GM12878 (cell line): ENCODE results near the gene ABL1. TPM values are rescaled to one million over a fixed set of nuclear protein-coding genes. Genes with fewer than 3 reads are reported as not detected.

Experiments
- BACH1 ChIP-seq: fragments of 450-650 bp; IDR thresholded peaks from 2 replicates; pipeline ENCODE4 v1.6.1; 2017; ENCODE audit warnings: mild to moderate bottlenecking, borderline replicate concordance
- BCL11A ChIP-seq: IDR thresholded peaks from 2 replicates; pipeline ENCODE4 v1.6.1; 2011; ENCODE audit warnings: low read depth, low read length
- CBX3 ChIP-seq: fragments of 200-600 bp; sonication (generic); IDR thresholded peaks from 2 replicates; pipeline ENCODE4 v1.6.1; 2016; ENCODE audit warnings: low read depth, borderline replicate concordance
- CEBPB ChIP-seq, 2 experiments: fragments of 150-350 bp in 1 of 2; IDR thresholded peaks; 2 replicates each; pipeline ENCODE4 v1.6.1; 2012 to 2014; ENCODE audit warnings: low read depth in 2 of 2, low read length in 2 of 2, borderline replicate concordance in 1 of 2, inconsistent platforms in 1 of 2
- EED ChIP-seq: sonication (generic); IDR thresholded peaks from 2 replicates; pipeline ENCODE4 v1.6.1; 2016; ENCODE audit warnings: antibody characterized with exemption, low read depth
- ETV6 ChIP-seq, 2 experiments: fragments of 450-650 bp in 1 of 2; IDR thresholded peaks in 1 of 2; conservative IDR thresholded peaks in 1 of 2; 2 replicates each; pipeline ENCODE4 v1.6.1; 2014; ENCODE audit warnings: antibody characterized with exemption in 1 of 2, borderline replicate concordance in 1 of 2, low read depth in 1 of 2, mild to moderate bottlenecking in 1 of 2, moderate library complexity in 1 of 2
- LARP7 ChIP-seq: fragments of 450-650 bp; IDR thresholded peaks from 2 replicates; pipeline ENCODE4 v1.6.1; 2017; ENCODE audit warnings: mild to moderate bottlenecking
- MYB ChIP-seq: fragments of 150-350 bp; IDR thresholded peaks from 2 replicates; pipeline ENCODE4 v1.6.1; 2014; ENCODE audit warnings: mild to moderate bottlenecking, low read depth, low read length, borderline replicate concordance
- NFIC ChIP-seq: IDR thresholded peaks from 2 replicates; pipeline ENCODE4 v1.6.1; 2012; ENCODE audit warnings: low read depth, mild to moderate bottlenecking, inconsistent platforms, low read length, moderate library complexity
- RCOR1 ChIP-seq: conservative IDR thresholded peaks from 2 replicates; pipeline ENCODE4 v1.6.1; 2012; ENCODE audit warnings: low read depth, low read length, improper control_type of control experiment
- SPI1 ChIP-seq: IDR thresholded peaks from 2 replicates; pipeline ENCODE4 v1.6.1; 2011; ENCODE audit warnings: low read depth, mild to moderate bottlenecking, low read length, moderate library complexity, borderline replicate concordance; ENCODE audit not compliant: insufficient read depth
- STAT3 ChIP-seq: IDR thresholded peaks from 2 replicates; pipeline ENCODE4 v1.6.1; 2011; ENCODE audit warnings: low read depth, low read length, improper control_type of control experiment
- SUPT20H ChIP-seq: IDR thresholded peaks from 2 replicates; pipeline ENCODE4 v1.6.1; 2011; ENCODE audit warnings: low read depth, mild to moderate bottlenecking, low read length, moderate library complexity, borderline replicate concordance; ENCODE audit not compliant: control insufficient read depth
- TCF3 ChIP-seq: IDR thresholded peaks from 2 replicates; pipeline ENCODE4 v1.6.1; 2012; ENCODE audit warnings: low read depth, mild to moderate bottlenecking, low read length, borderline replicate concordance; ENCODE audit not compliant: insufficient read depth
- polyA plus RNA-seq, 11 experiments: library from polyadenylated mRNA; depleted of rRNA in 4 of 11; unstranded in 6 of 11; stranded (reverse) in 5 of 11; fragments of >200 nt; fragmentation: Nextera tagmentation in 4 of 11; fragmentation: Illumina TruSeq in 1 of 11; extraction: Ambion mirVana in 4 of 11; extraction: Trizol in 1 of 11; gene quantifications; 1 replicate in 1 of 11; 2 replicates in 10 of 11; pipeline versions ENCODE4 v1.2.1 to v1.2.3, GENCODE V29; 2011 to 2016; ENCODE audit warnings: inconsistent platforms in 2 of 11, missing spikeins in 2 of 11, low read depth in 1 of 11
- total RNA-seq, 4 experiments: library from RNA; depleted of rRNA in 3 of 4; stranded (reverse); fragments of >200 nt in 3 of 4; fragmentation: Illumina TruSeq in 1 of 4; extraction: Trizol in 1 of 4; gene quantifications; 2 replicates each; pipeline versions ENCODE4 v1.2.1 to v1.2.3, GENCODE V29; 2013 to 2021
- TF ChIP-seq, protein P1 (sequence below): fragments of 450-650 bp; formaldehyde crosslinking; IDR thresholded peaks from 2 replicates; pipeline ENCODE4 v1.4.0; 2022; ENCODE audit warnings: mild to moderate bottlenecking, moderate library complexity
- TF ChIP-seq, protein P2 (sequence below): fragments of 450-650 bp; IDR thresholded peaks from 2 replicates; pipeline ENCODE4 v1.6.1; 2016; ENCODE audit warnings: mild to moderate bottlenecking
- TF ChIP-seq, protein P3 (sequence below): IDR thresholded peaks from 2 replicates; pipeline ENCODE4 v1.6.1; 2011; ENCODE audit warnings: low read depth, low read length, improper control_type of control experiment, borderline replicate concordance
- TF ChIP-seq, protein P4 (sequence below): fragments of 450-650 bp; IDR thresholded peaks from 2 replicates; pipeline ENCODE4 v1.6.1; 2017; ENCODE audit warnings: borderline replicate concordance

ABL1 gene
- total and polyA plus RNA-seq, 10 of the 15 experiments (the other 5 are each of a cell fraction or from before 2014, with no cell fraction given) = 0.79 to 51.5 (median 16.3) TPM

DNA sequence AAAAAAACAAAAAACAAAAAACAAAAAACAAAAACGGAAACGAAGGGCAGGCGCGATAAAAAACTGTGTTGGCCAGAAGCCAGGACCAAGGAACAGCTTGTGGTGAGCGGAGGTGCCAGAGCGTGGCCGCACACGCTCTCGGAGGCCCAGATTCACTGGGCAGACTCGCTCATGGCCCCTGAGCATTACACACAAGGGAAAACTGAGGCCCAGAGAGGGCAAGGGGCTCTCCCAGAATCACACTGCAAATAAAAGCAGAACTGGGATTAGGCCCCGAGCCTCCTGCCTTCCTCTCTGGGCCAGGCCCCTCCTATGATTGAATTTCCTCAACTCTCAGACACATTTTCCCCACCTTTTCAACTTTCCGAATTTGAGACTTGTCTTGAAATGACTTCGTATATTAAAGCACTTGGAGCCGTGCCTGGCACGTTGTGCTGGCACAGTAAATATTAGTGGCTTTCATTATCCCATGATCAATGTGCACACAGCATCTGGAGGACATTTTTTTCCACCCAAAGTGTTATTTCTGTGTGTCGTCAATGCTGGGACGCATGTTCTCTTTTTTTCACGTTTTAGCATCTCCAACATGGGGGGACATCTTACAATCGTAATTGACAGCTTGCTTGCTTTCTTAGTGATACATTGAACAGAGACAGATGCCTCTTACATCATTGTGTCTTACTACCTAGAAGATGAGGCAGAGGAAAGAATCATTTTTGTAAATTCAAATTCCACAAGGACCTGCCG, 96.6 kb downstream of the ABL1 start (continued):
- TF ChIP-seq, protein P1, sequence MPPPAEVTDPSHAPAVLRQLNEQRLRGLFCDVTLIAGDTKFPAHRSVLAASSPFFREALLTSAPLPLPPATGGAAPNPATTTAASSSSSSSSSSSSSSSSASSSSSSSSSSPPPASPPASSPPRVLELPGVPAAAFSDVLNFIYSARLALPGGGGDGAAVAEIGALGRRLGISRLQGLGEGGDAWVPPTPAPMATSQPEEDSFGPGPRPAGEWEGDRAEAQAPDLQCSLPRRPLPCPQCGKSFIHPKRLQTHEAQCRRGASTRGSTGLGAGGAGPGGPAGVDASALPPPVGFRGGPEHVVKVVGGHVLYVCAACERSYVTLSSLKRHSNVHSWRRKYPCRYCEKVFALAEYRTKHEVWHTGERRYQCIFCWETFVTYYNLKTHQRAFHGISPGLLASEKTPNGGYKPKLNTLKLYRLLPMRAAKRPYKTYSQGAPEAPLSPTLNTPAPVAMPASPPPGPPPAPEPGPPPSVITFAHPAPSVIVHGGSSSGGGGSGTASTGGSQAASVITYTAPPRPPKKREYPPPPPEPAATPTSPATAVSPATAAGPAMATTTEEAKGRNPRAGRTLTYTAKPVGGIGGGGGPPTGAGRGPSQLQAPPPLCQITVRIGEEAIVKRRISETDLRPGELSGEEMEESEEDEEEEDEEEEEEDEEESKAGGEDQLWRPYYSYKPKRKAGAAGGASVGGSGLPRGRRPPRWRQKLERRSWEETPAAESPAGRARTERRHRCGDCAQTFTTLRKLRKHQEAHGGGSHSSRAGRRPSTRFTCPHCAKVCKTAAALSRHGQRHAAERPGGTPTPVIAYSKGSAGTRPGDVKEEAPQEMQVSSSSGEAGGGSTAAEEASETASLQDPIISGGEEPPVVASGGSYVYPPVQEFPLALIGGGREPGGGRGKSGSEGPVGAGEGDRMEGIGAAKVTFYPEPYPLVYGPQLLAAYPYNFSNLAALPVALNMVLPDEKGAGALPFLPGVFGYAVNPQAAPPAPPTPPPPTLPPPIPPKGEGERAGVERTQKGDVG (CRISPR knock-in tag) = no peak
- TF ChIP-seq STAT3 = no peak
- TF ChIP-seq TCF3 = no peak
- TF ChIP-seq CEBPB (IDR thresholded peaks at IDR 0.05; ENCODE audit: borderline replicate concordance in 1 of 2, low read depth in 2 of 2, low read length in 2 of 2) = no peak
- peak; percentile 26; the same call in 1 of the 2 replicates for TF ChIP-seq BACH1
- TF ChIP-seq, protein P2, sequence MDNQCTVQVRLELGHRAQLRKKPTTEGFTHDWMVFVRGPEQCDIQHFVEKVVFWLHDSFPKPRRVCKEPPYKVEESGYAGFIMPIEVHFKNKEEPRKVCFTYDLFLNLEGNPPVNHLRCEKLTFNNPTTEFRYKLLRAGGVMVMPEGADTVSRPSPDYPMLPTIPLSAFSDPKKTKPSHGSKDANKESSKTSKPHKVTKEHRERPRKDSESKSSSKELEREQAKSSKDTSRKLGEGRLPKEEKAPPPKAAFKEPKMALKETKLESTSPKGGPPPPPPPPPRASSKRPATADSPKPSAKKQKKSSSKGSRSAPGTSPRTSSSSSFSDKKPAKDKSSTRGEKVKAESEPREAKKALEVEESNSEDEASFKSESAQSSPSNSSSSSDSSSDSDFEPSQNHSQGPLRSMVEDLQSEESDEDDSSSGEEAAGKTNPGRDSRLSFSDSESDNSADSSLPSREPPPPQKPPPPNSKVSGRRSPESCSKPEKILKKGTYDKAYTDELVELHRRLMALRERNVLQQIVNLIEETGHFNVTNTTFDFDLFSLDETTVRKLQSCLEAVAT = 0 out of 2 replicates have a peak, but pooled peaks have one; percentile 60
- TF ChIP-seq, protein P3, sequence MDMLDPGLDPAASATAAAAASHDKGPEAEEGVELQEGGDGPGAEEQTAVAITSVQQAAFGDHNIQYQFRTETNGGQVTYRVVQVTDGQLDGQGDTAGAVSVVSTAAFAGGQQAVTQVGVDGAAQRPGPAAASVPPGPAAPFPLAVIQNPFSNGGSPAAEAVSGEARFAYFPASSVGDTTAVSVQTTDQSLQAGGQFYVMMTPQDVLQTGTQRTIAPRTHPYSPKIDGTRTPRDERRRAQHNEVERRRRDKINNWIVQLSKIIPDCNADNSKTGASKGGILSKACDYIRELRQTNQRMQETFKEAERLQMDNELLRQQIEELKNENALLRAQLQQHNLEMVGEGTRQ = no peak
- TF ChIP-seq NFIC = 0 out of 2 replicates have a peak, but pooled peaks have one; percentile 26
- TF ChIP-seq MYB = no peak
- TF ChIP-seq SPI1 = peak; percentile 93
- no peak for TF ChIP-seq LARP7
- TF ChIP-seq CBX3 = no peak
- no peak for TF ChIP-seq SUPT20H
- TF ChIP-seq EED = peak; percentile 69; the same call in 1 of the 2 replicates
- TF ChIP-seq BCL11A = no peak
- TF ChIP-seq, protein P4, sequence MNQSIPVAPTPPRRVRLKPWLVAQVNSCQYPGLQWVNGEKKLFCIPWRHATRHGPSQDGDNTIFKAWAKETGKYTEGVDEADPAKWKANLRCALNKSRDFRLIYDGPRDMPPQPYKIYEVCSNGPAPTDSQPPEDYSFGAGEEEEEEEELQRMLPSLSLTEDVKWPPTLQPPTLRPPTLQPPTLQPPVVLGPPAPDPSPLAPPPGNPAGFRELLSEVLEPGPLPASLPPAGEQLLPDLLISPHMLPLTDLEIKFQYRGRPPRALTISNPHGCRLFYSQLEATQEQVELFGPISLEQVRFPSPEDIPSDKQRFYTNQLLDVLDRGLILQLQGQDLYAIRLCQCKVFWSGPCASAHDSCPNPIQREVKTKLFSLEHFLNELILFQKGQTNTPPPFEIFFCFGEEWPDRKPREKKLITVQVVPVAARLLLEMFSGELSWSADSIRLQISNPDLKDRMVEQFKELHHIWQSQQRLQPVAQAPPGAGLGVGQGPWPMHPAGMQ = no peak
- no peak for TF ChIP-seq RCOR1
- TF ChIP-seq ETV6 (conservative IDR thresholded peaks at IDR 0.05 in 1 of 2, IDR thresholded peaks at IDR 0.05 in 1 of 2; ENCODE audit: borderline replicate concordance in 1 of 2, low read depth in 1 of 2) = no peak
